KMS-11 (cell line): Measurements from ENCODE around the gene AP4E1.
"Not testable (repeated sequence)": the region's sequence is repeated elsewhere in the genome, so short reads cannot be mapped to it uniquely, and the experiment has no call there.

Experiments used
- H2AFZ ChIP-seq: fragments of 200-600 bp; sonication (generic); 2 replicates; pipeline ENCODE4 v1.6.1; 2016; ENCODE audit warnings: antibody characterized with exemption, mixed run types, low read depth
- H3K27ac ChIP-seq: fragments of 200-600 bp; sonication (generic); 2 replicates; pipeline ENCODE4 v1.6.1; 2016; ENCODE audit warnings: mild to moderate bottlenecking, mixed run types
- H3K27me3 ChIP-seq: fragments of 200-600 bp; sonication (generic); 2 replicates; pipeline ENCODE4 v1.6.1; 2017; ENCODE audit warnings: mild to moderate bottlenecking, low read depth, mixed run types, moderate library complexity; ENCODE audit not compliant: insufficient read depth
- H3K36me3 ChIP-seq: fragments of 200-600 bp; sonication (generic); 2 replicates; pipeline ENCODE4 v1.6.1; 2017; ENCODE audit warnings: mild to moderate bottlenecking, mixed run types; ENCODE audit not compliant: insufficient read depth
- H3K4me1 ChIP-seq: fragments of 200-600 bp; sonication (generic); 2 replicates; pipeline ENCODE4 v1.6.1; 2016; ENCODE audit warnings: mild to moderate bottlenecking, low read depth, mixed run types; ENCODE audit not compliant: poor library complexity, severe bottlenecking
- H3K4me2 ChIP-seq: fragments of 200-600 bp; sonication (generic); 2 replicates; pipeline ENCODE4 v1.7.0; 2016; ENCODE audit warnings: mild to moderate bottlenecking, mixed run types
- H3K4me3 ChIP-seq: fragments of 200-600 bp; sonication (generic); IDR thresholded peaks from 2 replicates; pipeline ENCODE4 v1.6.1; 2017; ENCODE audit warnings: low read depth, low read length, mixed read lengths; ENCODE audit not compliant: insufficient read depth
- H3K79me2 ChIP-seq: fragments of 200-600 bp; sonication (generic); 2 replicates; pipeline ENCODE4 v1.6.1; 2016; ENCODE audit warnings: low read depth, mixed run types; ENCODE audit not compliant: insufficient read depth
- H3K9ac ChIP-seq: fragments of 200-600 bp; sonication (generic); 2 replicates; pipeline ENCODE4 v1.6.1; 2016; ENCODE audit warnings: mild to moderate bottlenecking, mixed run types
- H4K20me1 ChIP-seq: fragments of 200-600 bp; sonication (generic); 2 replicates; pipeline ENCODE4 v1.6.1; 2016; ENCODE audit warnings: mild to moderate bottlenecking, mixed run types; ENCODE audit not compliant: insufficient read depth
- TF ChIP-seq, protein P1 (sequence below): fragments of 200-600 bp; sonication (generic); conservative IDR thresholded peaks from 2 replicates; pipeline ENCODE4 v1.6.1; 2017; ENCODE audit warnings: low read depth, mild to moderate bottlenecking, antibody characterized with exemption, low read length, moderate library complexity, mixed read lengths

AP4E1 gene

DNA sequence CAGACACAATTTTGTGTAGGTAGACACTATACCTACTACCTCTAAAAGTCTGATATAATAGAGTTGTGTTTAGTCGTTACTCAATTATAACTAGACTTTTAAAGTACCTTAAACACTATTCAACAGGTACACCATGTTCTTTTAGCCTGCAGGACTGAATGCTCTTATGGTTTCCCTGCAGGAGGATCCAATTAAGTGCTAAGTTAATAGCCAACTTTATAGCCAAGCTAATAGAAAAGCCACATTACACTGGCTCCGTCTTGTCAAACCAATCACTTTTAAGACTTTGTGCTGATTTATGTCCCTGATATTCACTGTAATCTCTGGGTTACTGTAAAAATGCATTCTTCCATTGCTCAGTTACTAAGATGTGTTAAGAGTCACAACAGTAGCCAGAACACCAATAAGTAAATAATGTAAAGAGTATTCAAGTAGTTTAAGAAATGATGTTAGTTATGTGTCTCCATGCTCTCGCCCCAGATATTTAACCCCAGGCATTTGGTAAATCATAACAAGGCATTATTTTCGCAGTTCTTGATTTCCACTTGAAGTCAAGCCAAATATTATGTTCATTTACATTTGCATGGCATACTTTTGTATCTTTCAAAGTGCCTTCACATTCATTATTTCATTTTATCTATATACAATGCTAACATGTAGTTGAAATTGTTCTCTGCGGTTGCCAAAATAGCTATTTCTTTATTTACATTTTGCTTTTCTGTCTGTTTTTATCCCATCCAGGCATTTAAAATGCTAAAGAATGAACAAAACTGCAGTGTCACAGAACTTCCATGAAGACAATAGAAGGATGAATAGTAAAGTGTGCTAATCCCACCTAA lies 42.7 kb upstream of the AP4E1 start:
- Histone ChIP-seq H3K27ac (no peak overlapping the region), H3K27me3 (no peaks in the 10 kb centered on the region), H3K79me2 (no peaks in the 10 kb centered on the region), H2AFZ (no peak overlapping the region), H3K4me3 (no peak overlapping the region), H3K4me1 (no peaks in the 10 kb centered on the region), H3K4me2 (no peak overlapping the region), H3K9ac (no peak overlapping the region), H4K20me1 (no peaks in the 10 kb centered on the region), H3K36me3 (no peaks in the 10 kb centered on the region)
- TF ChIP-seq, protein P1, sequence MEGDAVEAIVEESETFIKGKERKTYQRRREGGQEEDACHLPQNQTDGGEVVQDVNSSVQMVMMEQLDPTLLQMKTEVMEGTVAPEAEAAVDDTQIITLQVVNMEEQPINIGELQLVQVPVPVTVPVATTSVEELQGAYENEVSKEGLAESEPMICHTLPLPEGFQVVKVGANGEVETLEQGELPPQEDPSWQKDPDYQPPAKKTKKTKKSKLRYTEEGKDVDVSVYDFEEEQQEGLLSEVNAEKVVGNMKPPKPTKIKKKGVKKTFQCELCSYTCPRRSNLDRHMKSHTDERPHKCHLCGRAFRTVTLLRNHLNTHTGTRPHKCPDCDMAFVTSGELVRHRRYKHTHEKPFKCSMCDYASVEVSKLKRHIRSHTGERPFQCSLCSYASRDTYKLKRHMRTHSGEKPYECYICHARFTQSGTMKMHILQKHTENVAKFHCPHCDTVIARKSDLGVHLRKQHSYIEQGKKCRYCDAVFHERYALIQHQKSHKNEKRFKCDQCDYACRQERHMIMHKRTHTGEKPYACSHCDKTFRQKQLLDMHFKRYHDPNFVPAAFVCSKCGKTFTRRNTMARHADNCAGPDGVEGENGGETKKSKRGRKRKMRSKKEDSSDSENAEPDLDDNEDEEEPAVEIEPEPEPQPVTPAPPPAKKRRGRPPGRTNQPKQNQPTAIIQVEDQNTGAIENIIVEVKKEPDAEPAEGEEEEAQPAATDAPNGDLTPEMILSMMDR: no peak

DNA sequence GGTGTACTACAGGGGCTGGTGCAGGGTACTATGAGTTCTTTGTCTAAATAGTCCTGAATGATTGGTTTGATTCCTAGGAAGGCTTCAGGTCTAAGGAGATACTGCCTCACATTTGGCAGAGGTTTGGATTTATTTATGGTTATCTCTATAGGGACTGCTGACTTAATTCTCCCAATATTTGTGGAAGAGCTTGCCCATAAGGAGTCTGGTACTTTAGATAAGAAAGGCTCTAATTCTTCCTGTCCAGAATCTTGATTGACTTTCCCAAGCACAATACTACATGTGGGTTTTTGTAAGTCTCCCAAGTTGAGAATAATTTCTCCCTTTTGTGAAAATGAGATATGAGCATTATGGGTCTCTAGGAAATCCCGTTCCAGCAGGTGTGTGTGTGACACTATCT lies 36.7 kb upstream of the AP4E1 start:
- Histone ChIP-seq H3K4me2 (no peak overlapping the region), H3K4me1 (peaks cover 5% of the 10 kb centered on the region), H4K20me1 (no peaks in the 10 kb centered on the region), H2AFZ (no peak overlapping the region), H3K79me2 (no peaks in the 10 kb centered on the region), H3K4me3 (no peak overlapping the region), H3K27me3 (no peaks in the 10 kb centered on the region), H3K9ac (no peak overlapping the region), H3K36me3 (no peaks in the 10 kb centered on the region), H3K27ac (no peak overlapping the region)
- TF ChIP-seq, protein P1: no peak

DNA sequence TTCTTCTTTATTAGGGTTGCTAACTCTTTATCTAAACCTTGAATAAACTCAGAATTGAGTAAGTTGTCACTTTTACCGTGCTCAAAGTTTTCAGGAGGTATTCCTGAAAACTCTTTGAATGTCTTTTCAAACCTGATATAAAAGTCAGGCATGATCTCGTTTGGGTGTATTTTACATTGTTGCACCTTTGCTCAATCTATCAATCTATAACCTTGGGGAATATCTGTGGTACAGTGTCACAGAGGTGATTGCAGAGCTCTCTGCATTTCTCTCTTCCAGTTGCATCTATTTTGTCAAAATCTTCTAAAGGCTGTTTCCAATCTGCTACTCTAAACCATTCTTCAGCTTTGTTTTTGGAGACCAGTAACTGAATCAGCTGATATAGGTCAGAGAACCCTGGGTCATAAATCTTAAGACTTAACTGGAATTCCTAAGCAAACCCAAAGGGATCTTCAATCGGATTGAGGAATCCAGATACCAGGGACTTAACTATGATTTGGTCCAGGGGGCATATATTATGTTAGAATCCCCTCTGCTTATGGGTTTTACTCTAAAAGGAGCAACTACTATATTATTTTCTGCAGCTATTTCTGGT lies 35.6 kb upstream of the AP4E1 start:
- no peaks in the 10 kb centered on the region for H3K27me3 ChIP-seq
- H3K27ac ChIP-seq: no peak overlapping the region
- TF ChIP-seq, protein P1: no peak
- peaks cover 15% of the 10 kb centered on the region for H3K4me1 ChIP-seq
- H4K20me1 ChIP-seq: no peaks in the 10 kb centered on the region
- no peak overlapping the region for H3K4me3 ChIP-seq
- no peak overlapping the region for H3K4me2 ChIP-seq
- no peaks in the 10 kb centered on the region for H3K36me3 ChIP-seq
- H3K79me2 ChIP-seq: no peaks in the 10 kb centered on the region
- no peak overlapping the region for H3K9ac ChIP-seq
- no peak overlapping the region for H2AFZ ChIP-seq

DNA sequence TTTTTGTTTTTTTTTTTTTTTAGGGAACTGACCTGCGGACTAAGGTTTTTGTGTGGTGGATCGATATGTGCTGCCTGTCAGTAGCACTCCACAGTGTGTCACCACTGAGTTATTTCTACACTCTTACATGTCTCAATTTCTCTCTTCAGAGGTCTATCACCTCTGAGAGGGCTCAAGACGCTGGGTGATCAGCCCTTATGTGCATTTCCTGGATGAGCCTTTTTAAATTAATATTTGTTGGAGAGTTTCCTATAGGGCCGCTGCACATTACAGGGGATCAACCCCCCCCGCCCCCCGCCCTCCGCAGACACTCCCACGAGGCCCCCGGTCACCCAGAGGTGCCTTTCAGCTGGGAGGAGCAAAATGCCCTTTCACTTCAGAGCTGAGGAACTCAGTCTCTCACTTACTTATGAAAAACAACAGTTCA lies 34.5 kb upstream of the AP4E1 start:
- H3K4me2 ChIP-seq: no peak overlapping the region
- TF ChIP-seq, protein P1: no peak
- H2AFZ ChIP-seq: no peak overlapping the region
- no peaks in the 10 kb centered on the region for H3K36me3 ChIP-seq
- H3K27ac ChIP-seq: no peak overlapping the region
- H3K9ac ChIP-seq: no peak overlapping the region
- H3K27me3 ChIP-seq: no peaks in the 10 kb centered on the region
- no peak overlapping the region for H3K4me3 ChIP-seq
- peaks cover 25% of the 10 kb centered on the region for H3K4me1 ChIP-seq
- H3K79me2 ChIP-seq: no peaks in the 10 kb centered on the region
- H4K20me1 ChIP-seq: no peaks in the 10 kb centered on the region

DNA sequence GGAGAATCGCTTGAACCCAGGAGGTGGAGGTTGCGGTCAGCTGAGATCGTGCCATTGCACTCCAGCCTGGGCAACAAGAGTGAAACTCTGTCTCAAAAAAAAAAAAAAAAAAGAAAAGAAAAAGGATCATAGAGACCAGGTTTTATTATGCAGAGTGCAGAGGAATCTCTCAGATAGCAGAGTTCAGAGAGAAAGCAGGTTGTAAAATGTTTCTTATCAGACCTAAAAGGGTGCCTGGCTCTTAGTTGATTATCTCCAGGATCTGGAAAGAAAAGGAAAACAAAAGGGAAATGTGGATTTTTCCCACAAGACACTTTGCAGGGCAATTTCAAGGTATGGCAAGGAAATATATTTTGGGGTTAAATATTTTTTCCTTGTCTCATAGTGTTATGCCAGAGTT lies 33.2 kb upstream of the AP4E1 start:
- not testable (repeated sequence) for H3K4me2 ChIP-seq, H3K9ac ChIP-seq, H2AFZ ChIP-seq, H3K27me3 ChIP-seq, H3K4me3 ChIP-seq, H3K79me2 ChIP-seq, H3K27ac ChIP-seq, H4K20me1 ChIP-seq, H3K36me3 ChIP-seq
- peaks cover 38% of the 10 kb centered on the region for H3K4me1 ChIP-seq
